A673 (cell line): ENCODE measurements around the gene ELOVL6. TPM values are rescaled to one million over a fixed set of nuclear protein-coding genes. Genes with fewer than 3 reads are reported as not detected.

Experiments
- BruUV-seq: library from RNA; stranded (reverse); fragments of 400-500 nt; replicated peaks from 2 replicates; lab custom pipeline; 2021; lab: Mats Ljungman, UMichigan
- CTCF ChIA-PET: fragments of 300-600 bp; sonication (Branson Sonifier 250); formaldehyde crosslinking; loops from one replicate; lab custom pipeline; 2022; ENCODE audit warnings: antibody characterized with exemption; lab: Charles Lee
- POLR2A ChIA-PET: fragments of 300-600 bp; sonication (Branson Sonifier 250); formaldehyde crosslinking; loops from one replicate; lab custom pipeline; 2022; ENCODE audit warnings: antibody characterized with exemption; ENCODE audit not compliant: low non-redundant PET; lab: Charles Lee
- DNase-seq: peaks from one replicate; pipeline ENCODE4 v3.0.0-alpha.2; 2015; ENCODE audit warnings: low spot score
- H3K27ac ChIP-seq: fragments of 200-600 bp; sonication (generic); 2 replicates; pipeline ENCODE4 v1.5.1; 2016; ENCODE audit warnings: mixed run types, low read depth, mild to moderate bottlenecking, mixed read lengths, antibody characterized with exemption, low read length; ENCODE audit not compliant: poor library complexity, severe bottlenecking
- H3K27me3 ChIP-seq: fragments of 200-600 bp; sonication (generic); replicated peaks from 2 replicates; pipeline ENCODE4 v1.6.1; 2017; ENCODE audit warnings: mixed run types, low read depth, mild to moderate bottlenecking, mixed read lengths, antibody characterized with exemption, low read length; ENCODE audit not compliant: insufficient read depth, poor library complexity
- H3K36me3 ChIP-seq: fragments of 200-600 bp; sonication (generic); 2 replicates; pipeline ENCODE4 v1.6.1; 2016; ENCODE audit warnings: mixed run types, mild to moderate bottlenecking, mixed read lengths, antibody characterized with exemption, low read length; ENCODE audit not compliant: insufficient read depth, poor library complexity, severe bottlenecking
- H3K4me1 ChIP-seq: fragments of 200-600 bp; sonication (generic); 2 replicates; pipeline ENCODE4 v1.6.1; 2017; ENCODE audit warnings: mixed run types, mild to moderate bottlenecking, mixed read lengths, antibody characterized with exemption, low read length; ENCODE audit not compliant: insufficient read depth, poor library complexity, severe bottlenecking
- H3K4me3 ChIP-seq: fragments of 200-600 bp; sonication (generic); 2 replicates; pipeline ENCODE4 v1.5.1; 2016; ENCODE audit warnings: low read depth, mixed run types, mild to moderate bottlenecking, mixed read lengths, low read length; ENCODE audit not compliant: poor library complexity, severe bottlenecking
- H3K9me3 ChIP-seq: fragments of 200-600 bp; sonication (generic); 2 replicates; pipeline ENCODE4 v1.6.1; 2016; ENCODE audit warnings: mixed run types, low read depth, mild to moderate bottlenecking, mixed read lengths, antibody characterized with exemption, low read length; ENCODE audit not compliant: poor library complexity, severe bottlenecking
- EZH2 ChIP-seq: fragments of 200-600 bp; sonication (generic); IDR thresholded peaks from 2 replicates; pipeline ENCODE4 v1.6.1; 2017; ENCODE audit warnings: borderline replicate concordance, low read depth, mild to moderate bottlenecking, mixed read lengths, antibody characterized with exemption, low read length; ENCODE audit not compliant: poor library complexity, severe bottlenecking
- intact Hi-C: fragments of 100-400 bp; cut with micrococcal nuclease; formaldehyde crosslinking; loops from one replicate; pipeline ENCODE4 v1.10.0; 2022; ENCODE audit not compliant: unreplicated experiment
- total RNA-seq: library from RNA; stranded (reverse); gene quantifications from 2 replicates; pipeline ENCODE4 v1.2.3, GENCODE V29; 2021
- TF ChIP-seq, protein P1 (sequence below): fragments of 300-800, 200-600 bp; sonication (generic); conservative IDR thresholded peaks from 2 replicates; pipeline ENCODE4 v1.5.1; 2017; ENCODE audit warnings: low read depth, mild to moderate bottlenecking, antibody characterized with exemption, low read length, moderate library complexity, mixed read lengths

Gene ELOVL6
- total RNA-seq, 1 experiment from 2014 or later, result 50.0 TPM

DNA sequence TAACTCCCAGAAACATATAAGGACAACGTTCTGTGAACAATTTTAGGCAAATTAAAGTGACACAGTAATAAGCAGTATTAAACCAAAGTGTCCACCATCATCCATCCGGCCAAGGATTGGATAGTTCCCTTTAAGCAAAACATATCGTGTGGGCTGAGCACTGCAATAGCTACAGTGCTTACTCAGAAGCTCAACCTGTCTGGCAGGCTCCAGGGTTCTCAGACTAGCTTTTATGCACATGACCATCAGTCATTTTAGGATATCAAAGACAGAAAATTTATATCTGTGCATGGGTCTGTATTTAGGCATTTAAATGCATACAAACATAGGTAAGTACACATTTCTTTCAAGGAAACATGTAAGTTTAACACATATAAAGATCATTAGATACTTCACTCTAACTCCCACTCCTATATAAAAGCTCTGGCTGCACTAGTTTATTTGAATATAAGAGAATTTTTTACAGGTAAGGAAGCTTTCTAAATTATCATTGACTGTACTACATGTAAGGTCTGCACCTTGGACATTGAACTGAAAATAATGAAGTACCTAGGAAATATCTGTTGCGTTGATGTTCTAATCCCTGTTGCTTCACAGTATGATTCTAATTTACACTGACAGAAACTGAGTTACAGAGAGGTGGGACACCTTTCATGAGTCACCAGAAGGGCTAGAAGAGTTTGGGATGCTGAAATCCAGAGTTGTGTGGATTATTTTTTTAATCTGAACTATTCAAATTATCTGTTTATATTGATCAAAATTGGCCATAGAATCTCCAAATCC lies 67.6 kb downstream of the ELOVL6 start:
- Histone ChIP-seq H3K4me3 (no peak overlapping the region), H3K9me3 (no peaks in the 10 kb centered on the region), H3K36me3 (no peaks in the 10 kb centered on the region), H3K27me3 (no peaks in the 10 kb centered on the region), H3K4me1 (no peaks in the 10 kb centered on the region), H3K27ac (no peak overlapping the region)
- no TSS peak for BruUV-seq
- intact Hi-C loops, result no loop called here
- no peak for TF ChIP-seq EZH2
- TF ChIP-seq, protein P1, sequence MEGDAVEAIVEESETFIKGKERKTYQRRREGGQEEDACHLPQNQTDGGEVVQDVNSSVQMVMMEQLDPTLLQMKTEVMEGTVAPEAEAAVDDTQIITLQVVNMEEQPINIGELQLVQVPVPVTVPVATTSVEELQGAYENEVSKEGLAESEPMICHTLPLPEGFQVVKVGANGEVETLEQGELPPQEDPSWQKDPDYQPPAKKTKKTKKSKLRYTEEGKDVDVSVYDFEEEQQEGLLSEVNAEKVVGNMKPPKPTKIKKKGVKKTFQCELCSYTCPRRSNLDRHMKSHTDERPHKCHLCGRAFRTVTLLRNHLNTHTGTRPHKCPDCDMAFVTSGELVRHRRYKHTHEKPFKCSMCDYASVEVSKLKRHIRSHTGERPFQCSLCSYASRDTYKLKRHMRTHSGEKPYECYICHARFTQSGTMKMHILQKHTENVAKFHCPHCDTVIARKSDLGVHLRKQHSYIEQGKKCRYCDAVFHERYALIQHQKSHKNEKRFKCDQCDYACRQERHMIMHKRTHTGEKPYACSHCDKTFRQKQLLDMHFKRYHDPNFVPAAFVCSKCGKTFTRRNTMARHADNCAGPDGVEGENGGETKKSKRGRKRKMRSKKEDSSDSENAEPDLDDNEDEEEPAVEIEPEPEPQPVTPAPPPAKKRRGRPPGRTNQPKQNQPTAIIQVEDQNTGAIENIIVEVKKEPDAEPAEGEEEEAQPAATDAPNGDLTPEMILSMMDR, result no peak
- CTCF ChIA-PET, result no interaction called here
- DNase-seq, result no peak
- POLR2A ChIA-PET, result no interaction called here

DNA sequence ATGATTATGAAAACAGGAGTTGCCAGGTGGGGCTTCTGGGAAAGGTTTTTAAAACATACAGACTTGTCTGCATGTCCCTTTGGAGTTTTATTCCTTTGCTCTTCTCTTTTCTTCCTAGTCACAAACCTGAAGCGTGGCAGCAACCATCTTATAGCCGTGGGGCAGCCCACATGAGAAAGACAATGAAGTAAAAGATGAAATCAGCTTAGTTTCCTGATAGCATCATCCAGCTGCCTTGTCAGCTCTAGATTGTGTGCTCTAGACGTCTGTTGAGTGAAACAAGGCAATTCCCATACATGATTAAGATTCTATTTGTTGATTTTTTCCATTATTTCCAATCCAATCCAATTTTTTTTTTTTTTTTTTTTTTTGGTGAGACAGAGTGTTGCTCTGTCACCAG lies 68.9 kb downstream of the ELOVL6 start:
- no peak for DNase-seq
- ChIA-PET CTCF (interaction anchor here (0.7 kb wide), 1 partner anchor 1241 kb away, joined by 18 read pairs; no protein-coding TSS in a partner anchor), POLR2A (no interaction called here)
- Histone ChIP-seq H3K27ac (no peak overlapping the region), H3K36me3 (no peaks in the 10 kb centered on the region), H3K4me3 (no peak overlapping the region), H3K4me1 (peaks cover 4% of the 10 kb centered on the region), H3K9me3 (no peaks in the 10 kb centered on the region), H3K27me3 (no peaks in the 10 kb centered on the region)
- intact Hi-C loops, result no loop called here
- TF ChIP-seq, protein P1, result no peak
- TF ChIP-seq EZH2, result no peak
- no TSS peak for BruUV-seq

DNA sequence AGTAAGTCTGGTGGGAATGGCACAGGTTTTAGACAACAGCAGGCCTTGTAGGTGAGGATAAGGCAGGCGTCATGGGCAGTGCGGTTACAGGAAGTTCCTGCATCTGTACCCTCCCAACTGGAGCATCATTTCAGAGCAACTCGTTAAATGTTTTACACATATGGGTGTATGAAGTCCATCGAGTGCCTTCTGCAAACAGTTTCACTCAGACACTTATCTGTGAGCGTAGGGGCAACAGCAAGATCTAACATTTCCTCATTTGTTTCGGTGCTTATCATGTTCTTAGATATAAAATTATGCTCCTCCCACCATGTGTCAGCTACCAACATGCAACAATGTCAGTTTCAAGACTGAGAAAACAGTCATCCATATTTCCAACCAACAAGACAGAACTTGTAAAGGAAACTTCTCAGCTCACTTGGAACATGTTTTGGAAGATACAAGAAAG lies 69.9 kb downstream of the ELOVL6 start:
- intact Hi-C loops, result no loop called here
- H3K27me3 ChIP-seq, result no peaks in the 10 kb centered on the region
- TF ChIP-seq EZH2, result no peak
- TF ChIP-seq, protein P1, result no peak
- H3K9me3 ChIP-seq, result no peaks in the 10 kb centered on the region
- ChIA-PET POLR2A (no interaction called here), CTCF (no interaction called here)
- no peak overlapping the region for H3K4me3 ChIP-seq
- H3K36me3 ChIP-seq, result no peaks in the 10 kb centered on the region
- no peak overlapping the region for H3K27ac ChIP-seq
- no peak for DNase-seq
- peaks cover 5% of the 10 kb centered on the region for H3K4me1 ChIP-seq
- BruUV-seq, result no TSS peak
